GM21447 (cell line): ENCODE measurements around the gene KCNJ18.
"Not testable (repeated sequence)": the region's sequence is repeated elsewhere in the genome, so short reads cannot be mapped to it uniquely, and the experiment has no call there.

Experiments used
- ATAC-seq: cut with Tn5 transposase; IDR thresholded peaks from one replicate; pipeline ENCODE4 v1.9.1; 2021; ENCODE audit not compliant: unreplicated experiment

The KCNJ18 gene

GRCh38 chr17:21683897-21684296 lies 8.4 kb upstream of the KCNJ18 start:
- not testable (repeated sequence) for ATAC-seq

- not testable (repeated sequence) for ATAC-seq
Observed at GRCh38 chr17:21684384-21684783, 7.9 kb upstream of the KCNJ18 start.

GRCh38 chr17:21685061-21685795 lies 7.1 kb upstream of the KCNJ18 start:
- not testable (repeated sequence) for ATAC-seq

- ATAC-seq, result no peak
Observed at GRCh38 chr17:21686165-21687015, 5.9 kb upstream of the KCNJ18 start.

GRCh38 chr17:21687136-21687953 lies 5.0 kb upstream of the KCNJ18 start:
- ATAC-seq, result no peak

- ATAC-seq, result no peak
Observed at GRCh38 chr17:21688293-21688949, 3.9 kb upstream of the KCNJ18 start.

- no peak for ATAC-seq
Observed at GRCh38 chr17:21689604-21690003, 2.7 kb upstream of the KCNJ18 start.

GRCh38 chr17:21690811-21691210 lies 1.5 kb upstream of the KCNJ18 start:
- ATAC-seq, result not testable (repeated sequence)

- ATAC-seq, result not testable (repeated sequence)
Observed at GRCh38 chr17:21691481-21691880, 842 bp upstream of the KCNJ18 start.

- not testable (repeated sequence) for ATAC-seq
Observed at GRCh38 chr17:21692704-21693065, 362 bp downstream of the KCNJ18 start.

- not testable (repeated sequence) for ATAC-seq
Observed at GRCh38 chr17:21693391-21693796, 1.1 kb downstream of the KCNJ18 start.

- not testable (repeated sequence) for ATAC-seq
Observed at GRCh38 chr17:21693937-21694336, 1.6 kb downstream of the KCNJ18 start.

GRCh38 chr17:21696227-21696626 lies 3.9 kb downstream of the KCNJ18 start:
- ATAC-seq, result not testable (repeated sequence)

GRCh38 chr17:21696842-21697507 lies 4.7 kb downstream of the KCNJ18 start:
- ATAC-seq, result not testable (repeated sequence)

GRCh38 chr17:21697508-21697860 lies 5.2 kb downstream of the KCNJ18 start:
- not testable (repeated sequence) for ATAC-seq

- not testable (repeated sequence) for ATAC-seq
Observed at GRCh38 chr17:21698437-21699075, 6.2 kb downstream of the KCNJ18 start.

GRCh38 chr17:21699124-21699523 lies 6.8 kb downstream of the KCNJ18 start:
- not testable (repeated sequence) for ATAC-seq

GRCh38 chr17:21699573-21700236 lies 7.4 kb downstream of the KCNJ18 start:
- ATAC-seq, result not testable (repeated sequence)

GRCh38 chr17:21701090-21701489 lies 8.8 kb downstream of the KCNJ18 start:
- not testable (repeated sequence) for ATAC-seq
